Type B pancreatic cell (in vitro differentiated cells): Measurements from ENCODE around the gene PLPPR1. TPM values are rescaled to one million over a fixed set of nuclear protein-coding genes. Genes with fewer than 3 reads are reported as not detected.
"Not testable (repeated sequence)": the region's sequence is repeated elsewhere in the genome, so short reads cannot be mapped to it uniquely, and the experiment has no call there.

Experiments used
- DNase-seq: peaks from one replicate; pipeline ENCODE4 v3.0.0; 2021; ENCODE audit warnings: mixed read lengths; ENCODE audit not compliant: unreplicated experiment; ENCODE audit errors: extremely low spot score
- H3K27ac Mint-ChIP-seq: 2 replicates; pipeline ENCODE4 v1.8.0; 2021; ENCODE audit warnings: mild to moderate bottlenecking, mixed read lengths
- H3K27me3 Mint-ChIP-seq: 2 replicates; pipeline ENCODE4 v1.8.0; 2021; ENCODE audit warnings: mixed read lengths
- H3K36me3 Mint-ChIP-seq: 2 replicates; pipeline ENCODE4 v1.8.0; 2021; ENCODE audit warnings: mixed read lengths
- H3K4me1 Mint-ChIP-seq: one replicate; pipeline ENCODE4 v1.8.0; 2021; ENCODE audit warnings: mixed read lengths; ENCODE audit not compliant: unreplicated experiment
- H3K4me3 Mint-ChIP-seq: 2 replicates; pipeline ENCODE4 v1.8.0; 2021; ENCODE audit warnings: mild to moderate bottlenecking, mixed read lengths
- H3K9me3 Mint-ChIP-seq: 2 replicates; pipeline ENCODE4 v1.8.0; 2021; ENCODE audit warnings: mixed read lengths
- total RNA-seq: library from RNA; stranded (reverse); gene quantifications from 2 replicates; pipeline ENCODE4 v1.2.1, GENCODE V29; 2021; ENCODE audit warnings: low replicate concordance
- TF ChIP-seq, protein P1 (sequence below): fragments of 200-600 bp; sonication (generic); conservative IDR thresholded peaks from 2 replicates; pipeline ENCODE4 v1.5.0; 2021; ENCODE audit warnings: antibody characterized with exemption, mild to moderate bottlenecking

Gene PLPPR1
- total RNA-seq, 1 donor from 2014 or later, result 3.2 TPM

DNA sequence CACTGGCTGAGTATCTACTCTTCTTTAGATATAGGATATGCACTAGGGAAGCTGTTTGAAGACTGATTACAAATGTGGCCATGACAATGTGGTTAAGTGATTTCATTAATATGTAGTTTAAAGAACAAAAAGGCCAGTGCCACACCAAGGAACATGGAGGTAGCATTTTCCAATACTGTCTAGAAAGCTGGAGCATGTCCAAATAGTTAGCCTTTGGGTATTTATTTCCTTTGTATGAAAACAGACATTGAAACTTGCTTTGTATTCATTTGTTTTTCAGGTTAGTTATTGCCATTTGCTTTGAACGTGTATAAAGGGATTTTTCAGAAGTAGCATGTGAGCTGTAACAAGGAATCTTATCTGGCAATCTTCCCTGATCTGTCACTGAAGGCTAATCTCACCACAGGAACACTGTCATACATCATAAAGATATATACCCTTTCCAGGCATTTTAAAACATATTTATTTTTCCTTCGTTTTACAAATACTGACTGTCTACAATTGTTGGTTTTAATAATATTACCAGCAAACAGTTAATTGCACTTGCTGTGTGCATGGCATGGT, 93.4 kb downstream of the PLPPR1 start:
- Mint-ChIP-seq H3K4me3 (no peak overlapping the region), H3K27me3 (peaks cover 15% of the 10 kb centered on the region), H3K9me3 (peaks cover 11% of the 10 kb centered on the region), H3K36me3 (peaks cover 8% of the 10 kb centered on the region), H3K4me1 (no peaks in the 10 kb centered on the region), H3K27ac (no peak overlapping the region)
- TF ChIP-seq, protein P1, sequence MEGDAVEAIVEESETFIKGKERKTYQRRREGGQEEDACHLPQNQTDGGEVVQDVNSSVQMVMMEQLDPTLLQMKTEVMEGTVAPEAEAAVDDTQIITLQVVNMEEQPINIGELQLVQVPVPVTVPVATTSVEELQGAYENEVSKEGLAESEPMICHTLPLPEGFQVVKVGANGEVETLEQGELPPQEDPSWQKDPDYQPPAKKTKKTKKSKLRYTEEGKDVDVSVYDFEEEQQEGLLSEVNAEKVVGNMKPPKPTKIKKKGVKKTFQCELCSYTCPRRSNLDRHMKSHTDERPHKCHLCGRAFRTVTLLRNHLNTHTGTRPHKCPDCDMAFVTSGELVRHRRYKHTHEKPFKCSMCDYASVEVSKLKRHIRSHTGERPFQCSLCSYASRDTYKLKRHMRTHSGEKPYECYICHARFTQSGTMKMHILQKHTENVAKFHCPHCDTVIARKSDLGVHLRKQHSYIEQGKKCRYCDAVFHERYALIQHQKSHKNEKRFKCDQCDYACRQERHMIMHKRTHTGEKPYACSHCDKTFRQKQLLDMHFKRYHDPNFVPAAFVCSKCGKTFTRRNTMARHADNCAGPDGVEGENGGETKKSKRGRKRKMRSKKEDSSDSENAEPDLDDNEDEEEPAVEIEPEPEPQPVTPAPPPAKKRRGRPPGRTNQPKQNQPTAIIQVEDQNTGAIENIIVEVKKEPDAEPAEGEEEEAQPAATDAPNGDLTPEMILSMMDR, result no peak
- DNase-seq, result no peak

DNA sequence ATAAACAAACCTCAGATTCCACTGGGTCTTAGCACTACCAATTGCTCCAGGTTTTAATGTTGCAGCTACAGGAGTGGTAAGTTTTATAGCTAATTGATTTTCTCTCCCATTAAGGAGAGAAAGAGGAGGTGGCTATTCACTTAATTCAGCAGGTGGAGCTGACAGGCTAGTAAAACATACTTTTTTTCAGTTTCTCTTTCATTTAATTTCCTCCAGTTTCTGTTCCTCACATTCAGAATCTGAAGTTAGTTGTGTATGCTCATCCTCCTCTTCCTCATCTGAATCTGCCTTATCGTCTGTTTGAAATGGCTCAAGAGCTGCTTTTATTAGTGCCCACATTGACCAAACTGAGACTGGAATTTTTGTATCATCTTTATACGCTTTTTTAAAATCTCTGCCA, 98.0 kb downstream of the PLPPR1 start:
- TF ChIP-seq, protein P1, result no peak
- Mint-ChIP-seq H3K27me3 (no peaks in the 10 kb centered on the region), H3K27ac (no peak overlapping the region), H3K36me3 (peaks cover 8% of the 10 kb centered on the region), H3K4me1 (no peaks in the 10 kb centered on the region), H3K9me3 (peaks cover 11% of the 10 kb centered on the region), H3K4me3 (no peak overlapping the region)
- no peak for DNase-seq

DNA sequence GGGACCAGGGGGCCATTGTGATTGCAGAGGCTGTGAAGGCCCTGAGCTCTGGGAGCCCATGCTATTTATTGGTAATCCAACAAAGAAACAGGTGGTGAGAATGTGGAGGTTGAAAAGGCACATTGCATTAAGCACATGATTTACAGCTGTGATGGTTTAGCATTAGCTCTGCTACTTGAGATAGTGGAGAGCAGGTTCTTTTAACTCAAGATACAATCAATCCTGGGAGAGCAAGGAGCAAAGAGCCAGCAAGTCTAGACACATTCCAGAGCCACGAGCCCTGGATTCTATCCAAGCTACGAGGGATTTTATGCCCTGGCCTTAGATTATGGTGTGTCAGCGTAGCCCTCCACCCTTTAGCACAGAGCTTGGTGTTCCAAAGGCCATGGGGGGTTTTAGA, 98.8 kb downstream of the PLPPR1 start:
- not testable (repeated sequence) for H3K27me3 Mint-ChIP-seq, DNase-seq, H3K27ac Mint-ChIP-seq, H3K4me1 Mint-ChIP-seq, H3K36me3 Mint-ChIP-seq, H3K4me3 Mint-ChIP-seq
- peaks cover 11% of the 10 kb centered on the region for H3K9me3 Mint-ChIP-seq

DNA sequence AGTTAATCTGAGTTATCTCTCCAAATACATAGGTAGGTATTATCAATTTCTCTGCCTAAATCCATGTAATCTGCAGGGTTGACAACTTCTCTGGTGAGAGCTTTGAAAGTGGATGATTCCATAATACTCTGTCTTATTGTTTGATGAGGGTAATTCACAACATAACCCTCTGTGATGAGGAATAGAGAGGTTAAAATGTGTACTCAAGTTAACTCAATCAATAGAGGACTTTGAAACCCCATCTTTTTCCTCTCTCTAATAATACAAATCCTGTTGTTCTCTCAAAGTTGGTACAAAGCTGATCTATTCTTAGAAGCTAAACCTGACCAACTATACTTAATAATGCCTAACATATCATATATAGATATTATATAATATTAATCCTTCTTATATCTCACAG, 100.1 kb downstream of the PLPPR1 start:
- DNase-seq, result no peak
- H3K27ac Mint-ChIP-seq, result no peak overlapping the region
- TF ChIP-seq, protein P1, result no peak
- H3K36me3 Mint-ChIP-seq, result peaks cover 4% of the 10 kb centered on the region
- H3K4me1 Mint-ChIP-seq, result no peaks in the 10 kb centered on the region
- no peak overlapping the region for H3K4me3 Mint-ChIP-seq
- H3K27me3 Mint-ChIP-seq, result peaks cover 3% of the 10 kb centered on the region
- H3K9me3 Mint-ChIP-seq, result peaks cover 7% of the 10 kb centered on the region

DNA sequence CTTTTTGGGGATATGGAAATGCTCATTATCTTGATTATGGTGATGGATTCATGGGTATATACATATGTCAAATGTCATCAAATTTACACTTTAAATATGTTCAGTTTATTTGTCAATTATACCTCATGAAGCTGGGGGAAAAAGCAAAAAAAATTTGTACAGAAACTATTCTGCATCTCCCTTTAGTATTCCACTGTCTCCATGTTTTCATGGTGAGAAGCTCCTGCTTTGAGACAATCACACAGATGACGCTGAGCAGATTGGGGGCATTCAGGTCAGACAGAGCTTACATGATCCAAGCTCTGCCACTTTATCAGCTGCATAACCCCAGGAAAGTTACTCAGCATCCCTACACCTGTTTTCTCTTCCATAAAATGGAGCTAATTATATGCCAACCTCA, 101.5 kb downstream of the PLPPR1 start:
- H3K9me3 Mint-ChIP-seq, result peaks cover 4% of the 10 kb centered on the region
- no peak overlapping the region for H3K4me3 Mint-ChIP-seq
- no peak overlapping the region for H3K27ac Mint-ChIP-seq
- H3K27me3 Mint-ChIP-seq, result peaks cover 7% of the 10 kb centered on the region
- peaks cover 1% of the 10 kb centered on the region for H3K36me3 Mint-ChIP-seq
- DNase-seq, result no peak
- H3K4me1 Mint-ChIP-seq, result no peaks in the 10 kb centered on the region
- TF ChIP-seq, protein P1, result no peak

DNA sequence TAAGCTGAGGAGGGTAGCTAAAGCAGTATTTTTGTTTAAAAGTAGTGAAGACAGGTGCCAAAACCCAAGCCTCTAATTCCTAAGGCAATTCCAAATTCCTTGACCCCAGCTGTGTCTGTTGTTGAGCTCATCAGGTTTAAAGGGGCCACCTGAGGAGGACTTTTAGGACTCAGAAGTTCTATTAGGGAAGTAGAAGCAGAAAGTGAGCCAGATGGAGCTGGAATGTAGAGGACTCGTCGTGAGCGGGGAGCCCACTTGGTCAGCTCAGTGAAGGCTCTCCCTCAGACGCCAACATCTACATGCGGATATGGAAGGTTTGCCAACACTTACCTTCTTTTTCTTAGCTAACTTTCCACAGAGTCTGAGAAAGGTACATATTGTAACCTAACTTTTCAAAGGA, 102.8 kb downstream of the PLPPR1 start:
- Mint-ChIP-seq H3K4me1 (no peaks in the 10 kb centered on the region), H3K36me3 (no peaks in the 10 kb centered on the region), H3K27ac (no peak overlapping the region), H3K27me3 (peaks cover 9% of the 10 kb centered on the region), H3K9me3 (no peaks in the 10 kb centered on the region), H3K4me3 (no peak overlapping the region)
- DNase-seq, result no peak
- TF ChIP-seq, protein P1, result no peak
